ENCODE data around the gene TKTL1. TPM values are rescaled to one million over a fixed set of nuclear protein-coding genes. Genes with fewer than 3 reads are reported as not detected.

The TKTL1 gene
- total RNA-seq, 6 experiments from 2014 or later: 0.06 TPM; not detected in 5

DNA sequence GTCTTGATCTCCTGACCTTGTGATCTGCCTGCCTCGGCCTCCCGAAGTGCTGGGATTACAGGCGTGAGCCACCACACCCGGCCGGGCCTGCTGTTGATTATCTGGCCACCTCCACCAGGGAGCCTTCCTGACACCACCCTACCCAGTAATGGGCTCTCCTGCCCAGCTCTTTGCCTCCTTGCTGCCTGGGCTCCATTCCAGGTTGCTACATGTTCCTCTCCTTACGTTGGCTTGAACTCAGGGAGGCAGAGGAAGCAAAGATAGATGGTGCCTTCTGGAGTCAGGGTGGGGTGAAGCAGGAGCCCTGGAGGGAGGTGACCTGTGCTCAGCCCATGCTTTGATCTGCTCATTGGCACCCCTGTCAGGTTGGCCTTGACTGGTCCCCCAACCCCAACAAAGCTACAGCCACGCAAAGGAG is 52.5 kb downstream of the TKTL1 start:
- H3K4me1 ChIP-seq: peaks cover 0 to 3% (median 0%) of the 10 kb centered on the region in 4 donors
- DNase-seq (peak in 1 of 3 donors; percentile 27), ATAC-seq (no peak)
- no peak overlapping the region for H3K27ac ChIP-seq
- H3K27me3 ChIP-seq: no peaks in the 10 kb centered on the region
- no CpG with 5 or more reads among the region's 7 CpGs for WGBS (ENCODE audit: insufficient coverage, low coverage, low lambda C conversion rate, missing lambda C conversion rate)
- peaks cover 0 to 4% (median 0%) of the 10 kb centered on the region in 4 donors for H3K36me3 ChIP-seq
- H3K4me3 ChIP-seq: no peak overlapping the region
- intact Hi-C loops (cut with DNase I): no loop called here
- TF ChIP-seq, protein P1, sequence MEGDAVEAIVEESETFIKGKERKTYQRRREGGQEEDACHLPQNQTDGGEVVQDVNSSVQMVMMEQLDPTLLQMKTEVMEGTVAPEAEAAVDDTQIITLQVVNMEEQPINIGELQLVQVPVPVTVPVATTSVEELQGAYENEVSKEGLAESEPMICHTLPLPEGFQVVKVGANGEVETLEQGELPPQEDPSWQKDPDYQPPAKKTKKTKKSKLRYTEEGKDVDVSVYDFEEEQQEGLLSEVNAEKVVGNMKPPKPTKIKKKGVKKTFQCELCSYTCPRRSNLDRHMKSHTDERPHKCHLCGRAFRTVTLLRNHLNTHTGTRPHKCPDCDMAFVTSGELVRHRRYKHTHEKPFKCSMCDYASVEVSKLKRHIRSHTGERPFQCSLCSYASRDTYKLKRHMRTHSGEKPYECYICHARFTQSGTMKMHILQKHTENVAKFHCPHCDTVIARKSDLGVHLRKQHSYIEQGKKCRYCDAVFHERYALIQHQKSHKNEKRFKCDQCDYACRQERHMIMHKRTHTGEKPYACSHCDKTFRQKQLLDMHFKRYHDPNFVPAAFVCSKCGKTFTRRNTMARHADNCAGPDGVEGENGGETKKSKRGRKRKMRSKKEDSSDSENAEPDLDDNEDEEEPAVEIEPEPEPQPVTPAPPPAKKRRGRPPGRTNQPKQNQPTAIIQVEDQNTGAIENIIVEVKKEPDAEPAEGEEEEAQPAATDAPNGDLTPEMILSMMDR (IDR thresholded peaks at IDR 0.05): no peak
- no peak for TF ChIP-seq POLR2A (IDR thresholded peaks at IDR 0.05)
- no peaks in the 10 kb centered on the region for H3K9me3 ChIP-seq

DNA sequence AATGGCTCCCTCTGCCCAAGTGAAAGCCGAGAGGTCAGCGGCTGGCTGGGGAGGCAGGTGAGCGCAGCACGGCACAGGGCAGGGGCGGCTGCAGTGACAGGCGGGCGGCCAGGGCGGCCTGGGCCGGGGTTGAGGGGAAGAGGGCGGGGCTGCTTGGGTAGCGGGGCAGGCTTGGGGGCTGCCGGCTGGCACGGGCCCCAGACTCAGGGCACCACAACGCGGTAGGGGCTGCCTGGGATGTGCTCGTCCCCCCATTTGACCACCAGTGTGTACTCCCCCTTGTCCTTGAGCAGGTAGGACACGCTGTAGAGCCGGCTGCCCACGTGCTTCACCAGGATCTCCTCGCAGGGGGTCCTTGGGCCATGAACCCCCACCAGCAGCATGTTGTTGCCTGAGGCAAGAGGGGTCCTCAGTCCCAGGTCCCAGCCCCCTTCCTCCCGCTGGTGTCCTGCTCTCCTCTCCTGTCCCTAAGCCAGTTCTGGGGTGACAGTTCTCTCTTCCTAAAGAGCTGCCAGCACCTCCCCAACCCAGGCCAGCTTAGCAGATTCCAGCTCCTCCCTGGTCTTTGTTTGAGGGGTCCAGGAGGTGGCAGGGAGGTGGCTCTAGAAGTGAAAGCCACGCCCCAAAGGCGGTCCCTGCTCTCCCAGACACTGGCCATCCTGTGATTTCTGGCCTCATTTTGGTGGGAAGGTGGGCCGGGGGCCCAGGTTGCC is 53.2 kb downstream of the TKTL1 start:
- no peak for TF ChIP-seq POLR2A (IDR thresholded peaks at IDR 0.05)
- TF ChIP-seq, protein P1 (IDR thresholded peaks at IDR 0.05): no peak
- no peaks in the 10 kb centered on the region for H3K27me3 ChIP-seq
- peaks cover 0 to 3% (median 0%) of the 10 kb centered on the region in 4 donors for H3K4me1 ChIP-seq
- no peak overlapping the region for H3K27ac ChIP-seq
- no peaks in the 10 kb centered on the region for H3K9me3 ChIP-seq
- intact Hi-C loops (cut with DNase I): no loop called here
- peak in 1 of 3 donors; percentile 45 for DNase-seq
- WGBS (ENCODE audit: insufficient coverage, low coverage, low lambda C conversion rate, missing lambda C conversion rate): no CpG with 5 or more reads among the region's 24 CpGs
- ATAC-seq: no peak
- no peak overlapping the region for H3K4me3 ChIP-seq
- H3K36me3 ChIP-seq: peaks cover 0 to 4% (median 0%) of the 10 kb centered on the region in 4 donors

DNA sequence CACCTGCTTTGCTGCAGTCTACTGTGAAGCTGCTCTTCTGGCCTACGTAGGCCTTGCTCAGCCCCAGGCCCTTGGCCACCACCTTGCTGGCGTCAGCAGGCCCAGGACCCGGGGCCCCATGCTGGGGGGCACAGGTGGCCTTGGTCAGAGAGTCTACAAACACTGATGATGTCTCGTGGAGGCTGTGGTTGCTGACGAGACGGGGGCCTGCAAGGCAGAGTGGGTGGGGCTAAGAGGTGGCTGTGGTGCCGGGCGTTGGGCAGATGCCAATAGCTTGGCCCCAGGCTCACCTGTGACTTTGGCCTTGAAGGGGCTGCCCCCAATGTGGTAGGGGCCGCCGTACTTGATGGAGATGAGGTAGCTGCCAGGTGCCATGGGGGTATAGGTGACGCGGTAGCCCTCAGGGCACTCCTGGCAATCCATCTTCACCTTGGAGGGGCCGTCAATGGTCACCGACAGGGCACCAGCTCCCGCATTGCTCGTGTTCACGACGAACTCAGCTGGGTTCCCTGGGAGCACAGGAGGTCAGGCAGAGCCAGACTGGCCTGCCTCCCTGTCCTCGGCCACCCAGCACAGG is 53.9 kb downstream of the TKTL1 start:
- Histone ChIP-seq H3K27me3 (no peaks in the 10 kb centered on the region), H3K27ac (no peak overlapping the region), H3K4me1 (peaks cover 0 to 3% (median 0%) of the 10 kb centered on the region in 4 donors), H3K9me3 (no peaks in the 10 kb centered on the region), H3K36me3 (peaks cover 0 to 4% (median 0%) of the 10 kb centered on the region in 4 donors), H3K4me3 (no peak overlapping the region)
- no CpG with 5 or more reads among the region's 19 CpGs for WGBS (ENCODE audit: insufficient coverage, low coverage, low lambda C conversion rate, missing lambda C conversion rate)
- intact Hi-C loops (cut with DNase I): no loop called here
- ATAC-seq (no peak), DNase-seq (peak in 1 of 3 donors; percentile 46)
- TF ChIP-seq POLR2A (IDR thresholded peaks at IDR 0.05): no peak
- TF ChIP-seq, protein P1 (IDR thresholded peaks at IDR 0.05): no peak

DNA sequence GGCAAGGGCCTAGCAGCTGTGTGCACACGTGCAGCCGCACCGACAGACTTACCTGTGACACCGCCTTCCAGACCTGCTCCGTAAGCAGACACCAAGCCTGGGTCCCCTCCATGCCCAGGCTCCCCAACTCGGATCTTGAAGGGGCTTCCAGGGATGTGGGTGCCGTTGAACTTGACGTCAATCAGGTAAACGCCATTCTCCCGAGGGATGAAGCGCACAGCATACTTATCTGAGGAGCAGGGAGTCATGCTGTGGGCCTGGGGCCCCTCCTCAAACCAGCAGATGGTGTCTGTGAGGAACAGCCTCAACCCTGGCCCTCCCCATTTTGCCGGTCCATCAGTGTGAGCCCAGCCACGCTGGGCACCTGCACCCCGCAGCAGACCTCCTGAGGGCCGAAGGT is 54.4 kb downstream of the TKTL1 start:
- ATAC-seq: no peak
- intact Hi-C loops (cut with DNase I): no loop called here

More for the DNA sequence above, 54.4 kb downstream of the TKTL1 start:
- Histone ChIP-seq H3K27me3 (no peaks in the 10 kb centered on the region), H3K4me3 (no peak overlapping the region), H3K36me3 (peaks cover 0 to 4% (median 0%) of the 10 kb centered on the region in 4 donors), H3K27ac (no peak overlapping the region), H3K9me3 (no peaks in the 10 kb centered on the region), H3K4me1 (peaks cover 0 to 3% (median 0%) of the 10 kb centered on the region in 4 donors)
- TF ChIP-seq, protein P1 (IDR thresholded peaks at IDR 0.05): no peak
- TF ChIP-seq POLR2A (IDR thresholded peaks at IDR 0.05): no peak
- WGBS (ENCODE audit: insufficient coverage, low coverage, low lambda C conversion rate, missing lambda C conversion rate): no CpG with 5 or more reads among the region's 15 CpGs
- peak in 2 of 3 donors; percentile 17 to 28 for DNase-seq

Measured in right lobe of liver (tissue), 6 donors.